EH (cell line): ENCODE data around the gene FCHSD2.

Source experiments
- DNase-seq: peaks from one replicate; pipeline ENCODE4 v3.0.0-alpha.2; 2015; ENCODE audit warnings: low read depth

The FCHSD2 gene

DNA sequence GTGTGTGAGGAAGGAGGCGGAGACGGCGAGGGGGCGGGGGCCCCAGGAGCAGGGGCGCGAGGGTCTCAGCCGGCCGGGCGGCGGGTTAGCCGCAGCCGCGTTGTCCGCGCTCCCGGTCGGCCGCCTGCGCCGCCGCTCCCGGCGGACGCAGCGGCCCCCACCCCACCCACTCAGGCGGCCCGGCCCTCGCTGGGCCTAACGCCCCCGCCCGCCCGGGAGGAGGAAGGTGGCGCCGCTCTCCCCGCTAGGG, at the start of gene FCHSD2:
Gene FCHSD2, minus strand, starts transcription at position 191 of the 250 bp plus-strand sequence. CDS start 441 bp downstream, outside the sequence.
- no peak for DNase-seq

DNA sequence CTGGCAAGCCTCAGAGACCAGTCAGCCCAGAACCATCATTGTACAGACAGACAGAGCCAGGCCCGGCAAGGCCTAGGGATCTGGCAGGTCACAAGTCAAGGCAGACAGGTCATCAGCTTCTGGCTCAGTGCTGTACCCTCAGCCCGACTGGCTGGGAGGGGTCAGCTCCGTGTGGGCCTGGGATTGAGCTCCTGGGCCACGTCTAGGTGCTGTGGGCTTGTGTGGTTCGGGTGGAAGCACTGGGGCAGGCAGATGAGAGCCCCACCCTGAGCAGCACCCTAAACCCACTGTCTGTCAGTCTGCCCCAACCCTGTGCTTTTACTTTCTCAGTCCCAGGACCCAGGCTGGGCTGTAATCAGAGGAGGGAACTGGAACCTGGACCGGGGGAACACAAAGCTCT, 49.0 kb upstream of the FCHSD2 start:
- no peak for DNase-seq

- no peak for DNase-seq
Measured at GRCh38 chr11:73190557-73190885, 48.4 kb upstream of the FCHSD2 start.

DNA sequence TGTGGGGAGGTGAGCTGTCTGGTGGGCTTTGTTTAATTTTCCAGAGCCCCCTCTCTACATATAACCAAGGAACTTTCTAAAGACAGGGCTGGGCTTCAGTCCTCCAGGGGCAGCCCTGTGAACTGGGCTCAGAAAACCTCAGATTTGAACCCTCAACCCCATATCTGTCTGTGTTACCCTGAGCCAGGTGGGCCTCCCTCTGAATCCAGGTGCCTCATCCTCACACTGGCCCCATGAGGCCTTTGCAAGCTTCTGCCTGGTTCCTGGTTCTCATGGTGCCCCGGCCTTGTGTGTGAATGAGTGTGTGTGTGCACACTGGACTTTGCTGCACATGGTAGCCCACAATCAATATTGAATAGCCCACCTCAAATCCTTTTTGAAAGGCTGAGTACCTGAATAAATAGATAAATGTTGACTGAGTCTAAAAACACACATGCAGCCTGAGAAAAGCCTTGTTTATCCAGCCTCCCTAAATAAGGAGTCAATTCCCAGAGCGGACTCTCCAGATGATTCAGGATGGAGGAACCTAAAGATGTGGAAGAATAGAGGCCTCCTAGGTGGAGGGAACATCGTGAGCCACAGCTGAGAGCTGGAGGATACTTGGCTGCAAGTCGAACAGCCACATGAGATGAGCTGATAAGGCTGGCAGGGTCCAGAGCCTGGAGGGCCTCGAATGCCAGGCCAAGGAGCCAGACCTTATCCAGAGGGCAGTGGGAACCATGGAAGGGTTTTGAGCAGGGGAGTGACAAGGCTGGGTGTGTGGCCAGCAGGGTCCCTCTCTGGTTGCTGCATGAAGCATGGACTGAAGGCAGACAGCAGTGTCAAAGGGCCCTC, 47.8 kb upstream of the FCHSD2 start:
- peak; percentile 30 for DNase-seq

DNA sequence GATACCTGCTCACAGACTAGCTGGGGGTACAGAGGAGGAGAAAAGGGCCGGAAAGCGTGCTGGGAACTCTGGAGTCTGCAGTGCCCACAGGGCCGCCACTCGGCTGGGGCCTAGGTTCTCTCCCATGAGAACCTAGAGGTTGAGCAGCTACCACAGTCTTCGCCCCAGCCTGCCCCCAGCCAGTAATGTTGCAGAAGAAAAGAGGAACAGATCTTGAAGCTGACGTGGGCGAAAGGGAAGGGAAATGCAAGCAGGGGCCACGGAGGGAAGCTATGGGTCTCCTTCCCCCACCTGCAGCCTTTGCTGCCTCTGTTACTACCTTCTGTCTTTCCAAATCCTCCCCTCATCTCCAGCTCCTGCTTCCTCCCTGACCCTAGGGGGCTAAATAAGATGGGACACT, 47.2 kb upstream of the FCHSD2 start:
- DNase-seq, result no peak

DNA sequence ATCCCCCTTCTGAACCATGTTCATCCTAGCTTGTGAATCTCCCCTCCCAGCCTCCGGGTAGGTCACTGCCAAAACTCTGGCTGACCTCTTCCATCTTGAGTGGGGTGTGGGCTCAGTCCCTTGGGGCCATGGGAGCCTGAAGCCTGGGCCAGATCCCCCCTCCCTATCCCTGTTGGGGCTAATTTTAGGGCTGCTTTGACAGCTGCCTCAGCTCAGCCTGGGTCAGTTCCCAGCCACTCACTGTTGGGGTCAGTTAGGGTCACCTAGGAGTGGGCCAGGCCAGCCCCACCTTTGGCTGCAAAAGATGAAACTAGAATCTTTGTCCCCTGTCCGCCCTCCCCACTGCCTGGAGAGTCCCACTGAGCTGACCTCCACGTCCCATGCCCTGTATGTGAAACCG, 46.2 kb upstream of the FCHSD2 start:
- no peak for DNase-seq

GRCh38 chr11:73187854-73188253, 45.7 kb upstream of the FCHSD2 start:
- no peak for DNase-seq

DNA sequence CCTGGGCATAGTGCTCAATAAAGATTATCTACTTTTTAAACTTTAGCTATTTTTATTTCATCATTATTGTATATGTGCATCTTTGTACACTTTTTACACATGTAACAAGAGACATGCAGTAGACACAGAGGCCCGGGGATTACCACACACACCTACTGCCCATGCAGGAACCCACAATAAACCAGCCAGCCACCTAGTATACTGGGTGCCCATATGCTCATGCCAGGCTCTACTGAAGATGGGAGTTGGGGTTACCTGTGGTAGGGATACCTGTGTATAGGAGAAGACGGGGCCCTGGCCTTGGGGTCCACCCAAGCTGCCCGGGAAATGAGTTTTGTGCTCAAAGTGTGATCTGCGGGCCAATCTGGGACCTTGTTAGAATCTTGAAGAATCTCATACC, 44.8 kb upstream of the FCHSD2 start:
- DNase-seq, result no peak

DNA sequence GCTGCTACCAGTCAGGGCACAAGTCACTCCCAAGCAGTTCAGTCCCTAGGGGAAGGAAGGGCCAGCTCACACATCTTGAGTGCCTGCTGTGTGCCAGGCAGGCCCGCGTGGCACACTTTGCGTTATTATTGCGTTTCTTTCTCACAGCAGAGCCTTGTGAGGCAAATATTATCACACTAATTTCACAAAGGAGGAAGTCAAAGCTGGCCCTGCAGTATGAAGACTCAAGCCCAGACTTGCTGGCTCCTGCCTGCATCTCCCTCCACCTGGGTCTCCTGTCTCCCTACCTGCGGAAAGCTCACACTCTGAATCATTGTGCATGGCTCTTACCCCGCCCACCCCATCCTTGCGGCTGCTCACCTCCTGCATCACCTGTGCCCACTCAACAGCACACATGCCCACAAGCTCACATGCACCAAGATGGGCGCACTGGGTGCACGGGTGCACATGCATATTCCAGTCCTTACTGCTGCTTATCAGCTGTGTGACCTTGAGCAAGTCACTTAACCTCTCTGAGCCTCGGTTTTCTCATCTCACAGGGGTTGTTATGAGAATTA, 44.3 kb upstream of the FCHSD2 start:
- no peak for DNase-seq

DNA sequence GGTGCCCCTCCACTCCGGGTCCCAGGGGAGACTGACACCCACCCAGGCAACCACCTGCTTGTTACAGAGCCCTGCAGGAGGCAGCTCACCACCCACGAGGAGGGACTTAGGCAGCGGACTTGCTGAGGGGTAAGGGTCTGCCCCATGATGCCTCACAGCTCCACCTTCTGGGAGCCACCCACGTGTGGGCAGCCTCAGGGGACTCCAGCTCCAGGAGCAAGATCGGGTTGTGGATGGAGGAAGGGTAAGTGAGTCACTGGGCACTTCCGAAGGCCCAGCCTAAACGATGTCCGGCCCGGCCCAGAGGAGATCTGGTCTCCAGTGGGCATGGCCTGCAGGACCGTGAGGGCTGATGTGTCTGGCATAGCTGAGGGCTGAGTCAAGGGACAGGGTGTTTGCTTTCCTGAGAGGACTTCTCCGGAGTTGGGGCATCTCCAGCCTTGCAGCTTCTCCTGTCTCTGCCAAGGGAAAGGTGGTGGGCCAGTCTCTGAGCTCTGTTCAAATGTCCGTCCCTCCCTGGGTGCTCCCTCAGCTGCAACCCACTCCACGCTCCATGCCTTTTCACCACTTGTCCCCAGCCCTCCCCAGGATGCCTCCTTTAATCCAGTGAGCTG, 43.7 kb upstream of the FCHSD2 start:
- DNase-seq, result peak; percentile 96

DNA sequence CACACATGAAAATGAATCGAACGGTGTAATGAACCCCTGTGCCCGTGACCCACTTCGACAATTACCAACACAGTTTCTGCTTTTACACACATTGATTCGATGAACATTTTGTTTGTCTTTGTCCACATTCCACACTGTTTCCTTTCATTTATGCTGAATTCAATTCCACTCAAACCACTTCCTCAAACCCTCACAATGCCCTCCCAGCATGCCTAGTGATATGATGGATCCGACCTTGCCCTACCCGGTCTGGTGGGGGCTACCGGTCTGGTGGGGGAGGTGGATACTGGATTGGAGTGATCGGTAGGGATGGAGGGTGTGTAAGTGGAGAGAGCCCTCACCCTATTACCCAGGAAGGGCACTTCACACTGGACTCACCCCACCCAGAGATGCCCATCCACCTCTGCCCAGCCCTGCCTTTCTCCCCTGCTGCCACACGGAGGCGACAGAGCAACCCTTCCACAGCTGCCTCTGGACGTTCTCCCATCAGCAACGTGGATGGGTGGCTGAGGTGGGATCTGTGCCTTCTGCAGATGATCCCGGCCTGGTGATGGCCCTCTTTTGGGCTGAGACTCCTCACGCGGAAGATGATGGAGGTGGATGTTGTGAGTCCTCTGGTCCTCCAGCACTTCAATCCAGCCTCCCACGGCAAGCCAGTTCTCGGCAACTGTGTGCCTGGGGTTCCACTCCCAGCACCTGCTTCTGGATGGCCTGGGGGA, 43.0 kb upstream of the FCHSD2 start:
- peak; percentile 76 for DNase-seq

- DNase-seq, result no peak
Measured at GRCh38 chr11:73182824-73183321, 40.8 kb upstream of the FCHSD2 start.

GRCh38 chr11:73178681-73179080, 36.6 kb upstream of the FCHSD2 start:
- DNase-seq, result no peak

- peak; percentile 94 for DNase-seq
Measured at GRCh38 chr11:73177778-73178539, 35.8 kb upstream of the FCHSD2 start.

GRCh38 chr11:73177380-73177777, 35.3 kb upstream of the FCHSD2 start:
- DNase-seq, result peak; percentile 44

DNA sequence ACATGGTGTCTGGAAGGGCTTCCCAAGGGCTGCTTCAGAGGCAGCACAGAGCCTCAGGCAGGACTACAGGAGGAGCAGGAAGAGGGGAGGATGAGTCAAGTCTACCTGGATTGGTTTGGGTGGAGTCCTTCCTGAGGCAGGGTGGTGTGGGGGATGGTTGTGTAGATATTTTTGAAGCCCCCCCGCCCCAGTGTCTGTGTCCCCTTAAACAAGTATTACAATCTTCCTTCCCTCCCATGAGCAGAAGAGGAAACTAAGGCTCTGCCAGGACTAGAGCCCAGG, 34.7 kb upstream of the FCHSD2 start:
- no peak for DNase-seq

- no peak for DNase-seq
Measured at GRCh38 chr11:73176145-73176873, 34.2 kb upstream of the FCHSD2 start.

DNA sequence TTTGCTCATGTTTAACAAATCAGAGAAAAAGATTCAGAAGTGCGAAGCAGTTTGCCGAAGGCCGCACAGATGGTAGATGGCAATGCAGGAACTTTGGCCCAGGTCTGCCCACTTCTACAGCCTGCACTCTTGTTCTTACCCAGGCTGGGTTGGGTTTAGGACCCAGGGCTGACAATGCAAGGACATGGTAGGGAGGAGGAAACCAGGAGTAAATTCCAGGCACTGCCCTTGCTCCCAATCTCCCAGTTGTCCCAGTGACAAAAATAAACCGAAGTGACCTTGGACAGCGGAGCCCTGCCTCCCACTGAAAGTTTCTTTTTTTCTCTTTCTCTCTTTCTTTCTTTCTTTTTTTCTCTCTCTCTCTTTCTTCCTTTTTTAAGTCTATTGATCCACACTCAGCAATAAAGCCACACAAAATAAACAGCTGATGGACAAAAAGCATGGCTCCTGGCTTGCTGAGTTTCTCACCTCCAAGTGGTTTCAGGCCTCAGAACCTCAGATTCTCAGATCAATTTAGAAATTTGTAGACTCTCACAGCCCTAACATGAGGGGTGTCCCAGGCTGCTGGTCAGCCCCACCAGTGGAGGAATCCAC, 33.5 kb upstream of the FCHSD2 start:
- peak; percentile 42 for DNase-seq

- no peak for DNase-seq
Measured at GRCh38 chr11:73174495-73174791, 32.3 kb upstream of the FCHSD2 start.

- no peak for DNase-seq
Measured at GRCh38 chr11:73173755-73174494, 31.8 kb upstream of the FCHSD2 start.
